HL-60/S4 treated with retinoic acid at 250 ng/mL for 4 days and 3 days (cell line): ENCODE results near the gene CYYR1.

Source experiments
- in situ Hi-C: fragments of 300-500 bp; cut with MboI; formaldehyde crosslinking; loops from 2 replicates; pipeline ENCODE4 v1.7.0; 2022; ENCODE audit warnings: low sequenced_read_pairs

CYYR1 gene

GRCh38 chr21:26554365-26554764 lies 18.7 kb downstream of the CYYR1 start:
- in situ Hi-C loops = no loop called here

- in situ Hi-C loops = no loop called here
These were observed 19.2 kb downstream of the CYYR1 start for GRCh38 chr21:26553898-26554297.

GRCh38 chr21:26550326-26550725 lies 22.8 kb downstream of the CYYR1 start:
- in situ Hi-C loops = no loop called here

- in situ Hi-C loops = no loop called here
These were observed 26.5 kb downstream of the CYYR1 start for GRCh38 chr21:26546446-26547097.

GRCh38 chr21:26544201-26544775 lies 28.8 kb downstream of the CYYR1 start:
- in situ Hi-C loops = no loop called here

- in situ Hi-C loops = no loop called here
These were observed 32.4 kb downstream of the CYYR1 start for GRCh38 chr21:26540651-26541050.

GRCh38 chr21:26539566-26539965 lies 33.5 kb downstream of the CYYR1 start:
- in situ Hi-C loops = no loop called here

GRCh38 chr21:26534517-26534916 lies 38.6 kb downstream of the CYYR1 start:
- in situ Hi-C loops = no loop called here

- in situ Hi-C loops = no loop called here
These were observed 40.9 kb downstream of the CYYR1 start for GRCh38 chr21:26532208-26532607.

- in situ Hi-C loops = no loop called here
These were observed 43.6 kb downstream of the CYYR1 start for GRCh38 chr21:26529526-26529925.

- in situ Hi-C loops = no loop called here
These were observed 44.2 kb downstream of the CYYR1 start for GRCh38 chr21:26528882-26529281.

- in situ Hi-C loops = no loop called here
These were observed 50.4 kb downstream of the CYYR1 start for GRCh38 chr21:26522704-26523103.

- in situ Hi-C loops = no loop called here
These were observed 53.9 kb downstream of the CYYR1 start for GRCh38 chr21:26519142-26519541.

- in situ Hi-C loops = no loop called here
These were observed 57.8 kb downstream of the CYYR1 start for GRCh38 chr21:26515257-26515656.

- in situ Hi-C loops = no loop called here
These were observed 59.9 kb downstream of the CYYR1 start for GRCh38 chr21:26513212-26513611.

- in situ Hi-C loops = no loop called here
These were observed 60.4 kb downstream of the CYYR1 start for GRCh38 chr21:26512664-26513063.

- in situ Hi-C loops = no loop called here
These were observed 64.2 kb downstream of the CYYR1 start for GRCh38 chr21:26508903-26509302.

- in situ Hi-C loops = no loop called here
These were observed 66.1 kb downstream of the CYYR1 start for GRCh38 chr21:26506956-26507355.

- in situ Hi-C loops = no loop called here
These were observed 67.9 kb downstream of the CYYR1 start for GRCh38 chr21:26505211-26505610.

- in situ Hi-C loops = no loop called here
These were observed 69.7 kb downstream of the CYYR1 start for GRCh38 chr21:26503414-26503813.

- in situ Hi-C loops = no loop called here
These were observed 71.5 kb downstream of the CYYR1 start for GRCh38 chr21:26501495-26502021.

- in situ Hi-C loops = no loop called here
These were observed 73.6 kb downstream of the CYYR1 start for GRCh38 chr21:26499495-26499894.
